CMK (cell line): ENCODE data around the gene HOXC5.
"Not testable (repeated sequence)": the region's sequence is repeated elsewhere in the genome, so short reads cannot be mapped to it uniquely, and the experiment has no call there.

Experiments
- DNase-seq: peaks from one replicate; pipeline ENCODE4 v3.0.0-alpha.2; 2010; ENCODE audit warnings: low read depth

HOXC5 gene

DNA sequence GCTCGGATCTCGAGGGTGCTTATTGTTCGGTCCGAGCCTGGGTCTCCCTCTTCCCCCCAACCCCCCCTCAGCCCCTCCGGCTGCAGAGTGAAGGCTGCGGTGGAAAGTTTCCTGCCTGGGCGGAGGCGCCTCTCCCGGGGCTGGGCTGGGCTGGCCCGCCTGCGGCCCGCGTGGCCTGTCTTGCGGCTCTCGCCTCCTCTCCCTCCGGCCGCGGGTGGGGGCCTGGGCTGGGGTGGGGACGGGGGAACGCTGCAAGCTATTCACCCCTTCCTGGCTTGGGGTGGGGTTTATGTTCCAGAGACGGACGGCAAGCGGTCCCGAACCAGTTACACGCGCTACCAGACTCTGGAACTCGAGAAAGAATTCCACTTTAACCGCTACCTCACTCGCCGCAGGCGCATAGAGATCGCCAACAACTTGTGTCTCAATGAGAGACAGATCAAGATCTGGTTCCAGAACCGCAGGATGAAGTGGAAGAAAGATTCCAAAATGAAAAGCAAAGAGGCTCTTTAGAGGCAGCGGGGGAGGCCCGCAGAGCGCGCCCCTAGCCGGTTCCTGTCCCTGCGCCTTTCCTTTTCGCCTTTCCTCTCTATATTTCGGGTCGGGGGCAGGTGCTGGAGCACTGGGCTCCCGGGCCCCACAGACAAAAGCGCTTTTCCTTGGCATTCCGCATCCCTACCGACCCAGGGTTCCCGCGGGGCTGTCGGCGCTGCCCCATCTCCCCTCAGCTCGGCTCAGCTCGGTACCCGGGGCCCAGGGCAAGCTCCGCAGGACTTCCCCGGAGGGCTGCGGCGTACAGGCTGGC is 1.3 kb downstream of the HOXC5 start:
- DNase-seq, result no peak

DNA sequence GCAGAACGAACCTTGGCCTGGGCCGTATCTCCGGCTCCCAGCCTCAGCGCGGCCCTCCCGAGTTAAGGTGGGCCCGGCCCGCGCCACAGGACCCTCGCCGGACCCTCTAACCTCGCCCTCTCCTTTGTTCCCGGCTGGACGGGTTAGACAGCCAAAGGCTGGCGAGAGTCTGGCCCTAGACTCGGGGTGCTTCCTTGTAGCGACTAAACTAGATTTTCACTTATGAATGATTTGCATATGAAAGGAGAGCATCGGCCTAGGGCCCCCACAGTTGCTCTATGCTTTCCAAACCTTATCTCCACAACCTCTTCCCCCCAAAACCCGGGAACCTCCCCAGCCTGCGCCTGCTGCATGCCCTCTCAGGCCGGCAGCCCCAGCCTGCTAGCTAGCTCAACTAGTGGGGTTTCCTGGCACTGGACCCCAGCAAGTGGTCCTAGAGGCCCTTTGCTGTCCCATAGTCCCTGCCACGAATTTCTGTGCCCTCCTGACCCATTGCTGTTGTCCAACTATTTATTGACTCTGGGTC is 2.0 kb downstream of the HOXC5 start:
- no peak for DNase-seq

DNA sequence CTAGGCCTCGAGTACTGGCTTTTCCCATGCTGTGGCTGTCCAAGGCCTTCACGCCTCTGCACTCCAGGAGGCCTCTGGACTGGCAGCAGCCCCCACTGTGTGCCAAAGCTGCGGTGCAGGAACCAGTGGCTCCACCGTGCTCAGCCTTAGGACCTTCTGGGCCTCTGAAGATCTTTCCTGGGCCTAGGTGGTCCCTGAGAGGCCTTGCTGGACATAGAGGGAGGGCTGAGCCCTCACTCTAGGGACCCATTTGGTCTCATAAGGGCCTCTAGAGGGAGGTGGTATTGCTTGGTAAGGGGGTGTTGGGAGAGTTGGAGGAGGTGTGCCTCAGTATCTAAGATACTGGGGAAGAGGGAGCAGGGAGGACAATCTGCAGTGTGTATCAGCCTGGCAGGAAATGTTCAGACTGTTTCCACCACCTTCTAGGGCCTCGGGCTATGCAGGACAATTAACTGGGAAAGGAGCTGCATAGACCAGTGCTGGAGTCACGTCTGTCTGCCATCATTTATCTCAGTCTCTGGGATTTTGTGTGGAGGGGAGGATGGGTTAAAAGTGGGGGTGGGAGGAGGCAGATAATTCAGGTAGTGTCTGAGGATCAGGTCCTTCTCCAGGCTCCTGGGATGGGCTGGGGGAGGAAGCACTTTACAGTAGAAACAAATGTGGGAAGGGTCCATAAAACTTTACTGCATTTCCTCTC is 2.9 kb downstream of the HOXC5 start:
- no peak for DNase-seq

DNA sequence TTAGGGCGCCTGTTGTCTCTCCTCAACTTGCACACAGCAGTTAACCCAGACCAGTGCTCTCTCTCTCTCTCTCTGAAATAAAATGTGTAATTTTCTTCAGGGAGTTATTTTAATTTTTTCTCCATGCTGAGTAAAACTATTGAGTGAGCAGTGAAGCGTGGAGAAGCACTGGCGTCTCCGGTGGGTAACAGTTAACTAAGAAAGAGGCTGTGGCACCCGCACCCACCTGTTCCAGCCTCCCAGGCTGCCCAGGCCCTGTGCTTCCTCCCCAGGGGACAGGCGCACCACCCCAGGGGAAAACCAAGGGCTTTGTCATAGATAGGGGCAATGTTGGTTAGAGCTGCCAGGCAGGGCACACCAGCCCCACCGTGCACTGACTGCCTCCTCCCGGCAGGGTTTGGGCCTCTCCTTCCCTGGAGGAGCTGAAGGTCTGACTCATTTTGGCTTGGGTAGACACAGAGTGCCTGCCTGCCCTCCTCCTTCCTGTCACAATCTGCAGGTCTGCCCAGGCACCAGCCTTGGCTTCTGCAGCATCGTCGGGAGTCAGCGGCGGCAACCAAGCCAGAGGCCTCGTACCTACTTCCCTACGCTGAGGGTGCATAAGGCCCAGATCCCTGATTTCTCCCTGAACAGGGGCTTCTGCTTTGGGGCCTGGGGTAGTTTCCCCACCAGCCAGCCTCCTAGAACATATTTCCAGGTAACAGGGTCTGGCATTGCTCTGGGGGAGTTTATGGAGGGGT is 3.9 kb downstream of the HOXC5 start:
- DNase-seq, result no peak

DNA sequence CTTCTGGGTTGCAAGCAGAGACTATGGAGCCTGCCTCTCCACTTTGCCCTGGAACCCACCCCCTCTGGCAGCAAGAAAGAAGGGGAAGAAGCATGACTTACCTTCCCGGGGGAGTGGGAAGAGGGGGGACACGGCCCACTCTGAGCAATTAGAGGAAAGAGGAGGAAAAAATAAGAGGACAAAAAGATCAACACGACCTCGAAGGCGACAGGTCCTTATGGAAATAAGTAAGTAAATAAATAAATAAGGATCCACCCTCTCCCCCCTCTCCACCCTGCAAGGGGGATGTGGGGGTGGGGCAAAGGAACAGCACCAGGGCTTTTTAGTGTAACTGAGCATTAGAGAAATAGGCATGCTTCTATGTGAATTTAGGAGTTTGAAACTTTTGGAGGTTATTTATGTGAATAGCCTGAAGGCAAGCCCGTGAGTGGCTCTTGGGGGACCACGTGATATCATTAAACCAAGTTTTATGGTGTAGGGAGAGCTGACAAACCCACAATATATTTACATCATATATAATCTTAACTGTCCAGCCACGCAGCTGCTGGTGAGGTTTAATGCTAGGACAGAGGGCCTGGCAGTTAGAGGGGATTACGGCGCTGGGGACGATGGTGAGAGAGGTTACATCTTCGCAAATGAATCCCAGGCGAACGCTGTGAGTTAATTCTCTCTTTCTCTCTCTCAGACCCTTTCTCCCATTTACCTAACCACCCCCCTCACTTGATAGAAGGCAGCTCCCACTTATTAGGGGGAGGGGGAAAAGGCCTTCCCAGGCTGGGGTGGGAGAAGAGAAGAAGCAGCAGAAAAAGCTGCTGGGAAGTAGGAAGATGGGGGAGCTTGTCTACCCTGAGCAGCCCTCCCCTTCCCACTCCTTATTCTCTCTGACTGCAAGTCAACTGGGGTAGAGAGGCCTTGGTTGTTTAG is 4.8 kb downstream of the HOXC5 start:
- DNase-seq, result no peak

DNA sequence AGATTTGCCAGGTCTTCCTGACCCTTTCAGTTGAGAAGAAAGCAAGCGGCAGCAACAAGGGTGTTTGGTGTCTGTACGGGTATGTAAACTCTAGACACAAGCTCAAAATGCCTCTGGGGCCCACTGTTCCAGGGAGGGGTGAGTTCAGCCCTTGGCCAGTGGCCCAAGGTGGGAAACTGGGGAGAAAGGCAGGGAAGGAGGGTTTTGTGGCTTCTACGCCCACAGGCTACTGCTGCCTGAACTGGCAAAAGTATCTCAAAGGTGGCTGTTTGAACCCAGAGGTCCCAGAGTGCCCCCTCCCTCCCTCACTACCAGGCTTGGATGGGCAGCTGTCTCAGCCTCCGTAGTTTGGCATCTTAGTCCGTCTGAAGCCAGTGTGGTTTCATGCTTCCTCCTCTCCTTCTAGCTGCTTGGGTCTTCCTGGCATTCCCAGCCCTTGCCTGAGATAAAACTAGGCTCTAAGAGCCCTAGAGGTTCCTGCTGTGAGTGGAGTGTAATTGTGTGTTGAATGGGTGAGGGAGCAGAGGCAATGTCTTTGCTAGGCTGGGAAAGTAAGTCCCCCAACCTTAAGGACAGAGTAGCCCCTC is 5.5 kb downstream of the HOXC5 start:
- DNase-seq, result no peak

DNA sequence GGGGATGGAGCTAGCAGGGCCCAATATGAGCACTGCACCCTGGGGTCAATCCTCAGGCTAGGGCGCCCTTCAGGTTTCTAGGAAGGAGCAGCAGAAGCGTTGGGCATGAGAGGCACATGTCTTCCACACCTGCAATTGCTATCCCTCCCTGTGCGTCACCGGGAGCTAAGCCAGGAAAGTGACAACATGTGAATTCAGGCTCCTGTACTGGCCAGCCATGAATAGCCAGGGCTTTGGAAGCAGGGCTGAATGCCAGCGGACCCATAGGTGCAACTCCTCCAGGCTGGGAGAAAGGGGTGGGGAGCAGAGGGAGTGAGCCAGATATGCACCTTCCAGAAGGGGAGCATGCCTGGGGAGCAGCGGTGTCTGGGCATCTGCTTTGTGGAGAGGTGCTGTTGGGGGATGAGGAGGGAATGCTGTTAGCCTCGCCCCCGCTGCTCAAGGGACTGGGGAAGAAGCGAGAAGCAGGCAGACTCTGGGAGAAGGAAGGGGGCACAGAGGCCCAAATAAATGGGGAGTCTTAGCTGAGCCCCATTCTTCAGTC is 6.1 kb downstream of the HOXC5 start:
- DNase-seq, result no peak

DNA sequence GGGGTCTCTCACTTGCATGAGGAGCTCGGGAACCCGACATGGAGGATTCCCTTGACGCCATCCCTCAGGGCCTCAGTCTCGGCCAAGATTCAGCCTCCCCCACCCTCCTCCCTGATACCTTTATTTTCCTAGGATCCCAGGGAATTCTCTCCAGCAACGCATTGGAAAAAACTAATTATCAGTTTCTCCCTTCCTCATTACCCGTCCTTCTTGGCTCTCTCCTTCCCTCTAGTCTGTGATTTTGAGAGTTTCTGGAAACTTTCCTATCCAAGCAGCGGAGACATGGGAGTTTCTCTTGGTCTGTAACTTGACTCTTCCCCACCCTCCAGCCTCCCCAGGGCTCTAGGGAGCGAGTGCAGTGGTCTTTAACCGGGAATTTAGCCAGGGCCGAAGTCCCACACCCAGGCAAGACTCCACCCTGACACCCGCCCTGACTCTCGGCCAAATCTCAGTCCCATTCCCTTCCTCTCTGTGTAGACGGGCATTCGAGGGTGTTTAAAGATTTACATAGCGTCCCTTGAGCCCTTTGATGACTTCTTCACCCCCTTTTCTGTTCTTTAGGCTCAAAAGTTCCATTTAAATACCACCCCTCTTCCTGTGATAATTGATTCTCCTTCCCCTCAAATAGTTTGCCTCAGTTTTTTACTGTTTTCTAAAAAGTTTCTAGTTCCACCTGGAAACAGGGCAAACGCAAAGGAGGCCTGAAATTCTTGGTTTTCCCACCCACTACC is 6.7 kb downstream of the HOXC5 start:
- no peak for DNase-seq

DNA sequence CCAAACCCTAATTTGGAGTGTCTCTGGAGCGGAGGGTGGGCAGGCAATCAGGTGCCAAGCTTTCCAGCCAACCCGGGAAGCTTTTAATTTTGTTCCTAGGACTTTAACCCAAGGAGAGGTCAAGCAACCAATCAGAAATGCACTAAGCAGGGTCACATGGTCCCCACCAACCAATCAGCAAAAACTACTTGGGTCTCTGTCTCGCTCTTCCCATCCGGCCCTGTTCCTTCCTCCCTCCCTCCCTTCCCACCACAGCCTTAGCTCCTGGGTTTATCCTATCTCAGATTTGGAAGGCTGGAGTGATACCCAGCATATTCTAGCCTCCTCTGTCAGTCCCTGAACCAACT is 7.3 kb downstream of the HOXC5 start:
- no peak for DNase-seq

DNA sequence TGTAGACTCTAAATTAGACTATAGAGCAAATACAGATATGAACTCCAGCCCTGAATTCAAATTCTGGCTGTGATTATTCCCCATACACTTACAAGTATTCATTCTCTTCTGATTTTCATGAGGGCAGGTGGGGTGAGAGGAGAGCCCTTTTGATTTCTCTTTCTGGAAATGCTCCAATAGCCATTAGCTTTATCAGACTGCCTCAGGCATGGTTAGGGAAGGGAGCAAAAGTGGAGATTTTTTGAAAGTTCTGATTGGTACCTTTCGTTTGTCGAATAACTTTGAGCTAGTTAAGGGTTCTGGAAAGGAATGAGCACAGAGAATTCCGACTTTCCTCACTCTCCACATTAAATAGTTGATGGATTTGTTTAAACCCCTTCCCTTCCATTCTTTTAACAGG is 7.8 kb downstream of the HOXC5 start:
- DNase-seq, result no peak

DNA sequence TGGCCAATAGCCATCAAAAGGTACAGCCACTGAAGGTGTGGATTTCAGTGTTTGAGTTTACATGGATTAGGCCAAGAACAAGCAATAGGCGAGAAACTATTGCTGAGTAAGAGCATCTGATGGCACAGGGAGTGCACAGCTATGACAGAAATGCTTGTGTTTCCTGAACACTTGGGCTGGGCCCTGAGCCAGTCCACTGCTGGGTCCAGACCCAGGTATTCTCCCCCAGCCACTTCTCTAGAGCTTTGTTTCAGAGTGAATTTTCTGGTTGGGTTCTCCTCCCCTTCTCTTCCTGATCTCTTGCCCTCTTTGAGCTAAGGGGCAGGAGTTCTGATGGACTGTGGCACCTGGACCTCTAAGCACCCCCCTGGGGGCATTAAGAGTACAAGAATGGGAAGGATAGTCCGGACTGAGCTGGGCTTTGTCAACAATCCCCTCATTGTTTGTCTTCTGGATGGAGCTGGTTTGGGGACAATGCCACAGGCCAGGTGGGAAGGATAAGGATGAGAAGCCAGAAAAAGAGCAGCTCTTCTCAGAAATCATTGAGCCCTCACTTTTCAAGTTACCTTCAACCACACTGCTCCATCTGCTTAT is 8.3 kb downstream of the HOXC5 start:
- DNase-seq, result no peak

DNA sequence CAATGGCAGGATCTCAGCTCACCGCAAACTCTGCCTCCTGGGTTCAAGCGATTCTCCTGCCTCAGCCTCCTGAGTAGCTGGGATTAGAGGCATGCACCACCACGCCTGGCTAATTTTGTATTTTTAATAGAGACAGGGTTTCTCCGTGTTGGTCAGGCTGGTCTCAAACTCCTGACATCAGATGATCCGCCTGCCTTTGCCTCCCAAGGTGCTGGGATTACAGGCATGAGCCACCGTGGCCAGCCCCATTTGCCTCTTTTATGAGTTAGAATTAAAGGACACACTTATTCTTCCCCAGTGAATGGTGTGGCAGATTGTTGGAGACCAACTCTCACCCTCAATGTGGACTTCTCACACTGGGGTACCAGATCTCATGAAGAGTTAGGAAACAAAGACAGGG is 9.2 kb downstream of the HOXC5 start:
- not testable (repeated sequence) for DNase-seq

DNA sequence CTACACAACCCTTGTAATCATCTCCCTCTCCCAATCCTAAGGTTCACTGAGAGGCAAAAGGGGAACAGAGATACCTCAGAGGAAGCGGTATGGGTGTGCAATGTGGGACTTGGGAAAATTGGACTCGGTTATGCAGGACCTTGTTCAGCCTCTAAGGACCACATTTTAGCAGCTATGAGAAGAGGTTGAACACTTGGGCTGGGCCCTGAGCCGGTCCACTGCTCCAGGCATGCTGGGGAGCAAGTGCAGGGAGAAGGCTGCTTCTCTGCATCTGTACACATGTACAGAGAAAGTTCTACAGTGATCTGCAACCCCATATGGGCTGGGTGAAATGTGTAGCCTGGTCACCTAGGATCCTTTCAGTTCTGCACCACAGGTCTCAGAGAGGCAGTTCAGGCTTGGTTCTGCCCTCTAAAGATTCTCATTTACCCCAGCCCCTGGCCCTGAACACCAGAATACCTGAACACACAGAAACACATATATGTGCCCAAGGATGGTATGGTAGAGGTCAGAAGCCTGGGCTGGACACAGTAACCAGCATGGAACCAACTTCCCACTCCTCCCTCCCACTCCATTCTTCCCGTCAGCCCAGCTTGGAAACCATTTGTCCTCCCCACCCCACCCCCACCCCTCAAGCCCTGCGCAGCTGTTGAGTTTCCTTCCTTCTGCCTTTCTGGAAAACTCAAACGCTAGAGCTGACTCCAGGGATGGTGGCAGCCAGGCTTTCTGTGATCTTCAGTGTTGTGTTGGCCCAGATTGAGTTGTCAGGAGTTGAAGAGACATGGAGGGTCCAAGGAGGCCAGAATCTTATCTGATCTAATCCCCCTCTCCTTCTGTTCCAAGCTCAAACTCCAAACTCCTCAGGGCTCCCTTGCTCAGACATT is 10.4 kb downstream of the HOXC5 start:
- DNase-seq, result no peak

DNA sequence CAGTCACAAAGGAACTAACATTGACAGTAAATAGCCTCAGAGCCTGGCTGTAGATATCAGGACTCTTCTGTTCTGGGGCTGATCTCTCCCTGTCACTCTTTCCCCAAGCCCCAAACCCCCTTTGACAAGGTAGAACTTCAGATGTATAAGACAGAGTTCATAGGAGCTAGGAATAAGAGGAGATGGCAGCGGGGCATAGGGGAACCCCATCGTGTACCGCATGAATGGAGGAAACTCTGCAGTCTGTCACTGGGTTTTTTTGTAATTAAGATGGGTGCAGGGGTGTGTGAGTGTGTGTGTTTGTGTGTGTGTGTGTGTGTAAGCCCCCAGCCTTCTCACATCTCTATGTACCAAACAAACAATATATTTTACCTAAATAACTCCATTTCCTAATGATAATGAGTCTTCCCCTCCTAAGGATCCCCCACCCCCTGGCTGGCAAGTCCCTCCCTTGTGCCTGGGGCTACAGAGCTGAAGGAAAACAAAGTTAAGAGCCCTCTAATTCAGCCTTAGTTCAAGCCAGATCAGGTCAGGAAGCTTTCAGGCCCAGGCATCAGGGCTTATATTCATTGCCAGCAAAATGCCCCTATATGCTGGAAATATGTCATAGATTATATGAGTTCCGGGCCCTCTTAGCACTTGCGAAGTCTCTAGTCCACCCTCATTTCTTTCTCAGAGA is 11.7 kb downstream of the HOXC5 start:
- no peak for DNase-seq

DNA sequence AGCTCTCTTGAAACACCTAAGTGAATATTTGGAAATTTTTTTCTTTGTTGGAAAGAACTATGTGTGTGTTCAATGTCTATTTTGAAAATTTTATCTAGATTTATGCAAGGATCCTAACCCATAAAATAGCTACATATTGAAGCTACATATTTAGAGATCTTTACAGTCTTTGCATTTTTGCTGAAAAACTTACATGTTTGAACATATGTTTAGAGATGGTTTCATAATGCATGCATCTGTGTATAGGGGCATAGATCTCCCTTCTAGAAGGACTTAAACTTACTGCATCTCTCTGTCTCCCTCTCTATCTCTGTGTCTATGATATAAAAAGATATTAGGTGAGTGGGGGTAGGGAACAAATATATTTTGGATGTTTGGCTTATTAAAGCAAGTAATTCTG is 12.6 kb downstream of the HOXC5 start:
- DNase-seq, result no peak

DNA sequence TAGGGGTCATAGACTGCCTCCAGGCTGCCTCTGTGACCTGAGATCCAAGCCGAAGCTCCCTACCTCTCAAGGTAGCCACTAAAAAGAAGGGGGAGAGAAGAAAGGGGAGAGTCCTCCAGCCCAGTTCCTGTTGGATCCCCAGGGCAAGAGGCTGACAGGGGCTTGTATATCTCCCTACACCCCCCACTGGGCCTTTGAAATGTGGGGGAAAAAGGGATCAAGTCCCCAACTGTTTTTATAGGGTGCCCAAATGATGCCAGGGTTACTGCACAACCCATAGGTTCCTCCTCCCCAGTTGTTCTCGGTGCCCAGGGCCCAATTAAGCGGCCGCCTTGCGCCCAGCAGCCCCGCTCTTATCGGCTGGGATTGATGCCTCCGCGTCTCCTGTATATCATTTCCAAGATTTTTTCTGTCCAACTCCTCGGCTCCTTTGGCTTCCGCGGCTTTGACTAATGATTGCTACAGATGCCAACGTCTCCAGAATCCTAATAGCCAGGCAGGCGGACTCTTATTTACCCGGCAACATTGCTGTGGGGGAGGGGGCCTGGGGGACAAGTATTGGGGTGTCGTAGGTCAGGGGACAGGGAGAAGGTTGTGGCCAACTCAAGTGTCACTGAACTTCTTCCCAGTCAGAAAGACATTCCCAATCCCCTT is 13.1 kb downstream of the HOXC5 start:
- no peak for DNase-seq

DNA sequence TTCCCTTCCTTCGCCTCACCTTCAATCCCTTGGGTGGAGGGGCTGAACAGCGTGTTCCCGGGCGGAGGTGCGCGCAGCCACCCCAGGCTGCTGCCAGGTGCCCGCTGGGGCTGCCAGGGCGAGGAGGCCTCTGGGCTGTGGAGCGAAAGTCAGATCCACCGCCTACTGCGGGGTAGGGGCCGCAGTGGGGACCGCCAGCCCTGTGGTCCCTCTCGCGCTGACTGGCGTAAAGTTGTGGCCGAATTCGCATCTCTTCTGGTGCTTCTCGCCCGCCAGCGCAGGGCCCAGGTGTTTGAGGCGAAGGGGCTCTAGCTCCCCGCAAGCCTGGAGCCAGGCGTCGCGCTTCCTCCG is 13.9 kb downstream of the HOXC5 start:
- DNase-seq, result no peak
